GM18873 (cell line): ENCODE results near the gene UBR4.

Source experiments
- ATAC-seq: cut with Tn5 transposase; IDR thresholded peaks from one replicate; pipeline ENCODE4 v1.9.1; 2021; ENCODE audit warnings: mild to moderate bottlenecking, moderate library complexity, moderate number of reproducible peaks; ENCODE audit not compliant: unreplicated experiment, low FRiP score

Gene UBR4

GRCh38 chr1:19153169-19153568, 56.9 kb downstream of the UBR4 start:
- ATAC-seq: no peak

- no peak for ATAC-seq
These were observed 58.5 kb downstream of the UBR4 start for GRCh38 chr1:19151537-19151936.

DNA sequence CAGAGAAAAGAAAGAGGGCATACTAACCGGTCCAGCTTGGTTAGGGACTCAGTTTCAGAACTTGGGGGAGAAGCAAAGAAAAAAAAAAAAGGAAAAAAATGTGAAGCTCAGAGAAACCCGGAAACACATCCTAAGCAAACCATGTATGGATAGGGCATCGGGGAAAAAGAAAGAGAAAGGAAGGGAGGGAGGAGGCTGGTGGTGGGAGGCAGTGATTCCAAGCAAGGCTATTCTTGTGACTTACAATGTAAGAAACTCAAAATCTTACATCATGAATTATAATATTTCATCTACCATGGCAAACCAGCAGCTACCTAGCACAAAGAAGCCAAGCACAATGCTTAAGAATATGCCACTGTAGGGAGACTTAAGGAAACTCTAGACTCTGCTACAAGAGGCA, 60.3 kb downstream of the UBR4 start:
- no peak for ATAC-seq

- ATAC-seq: no peak
These were observed 69.6 kb downstream of the UBR4 start for GRCh38 chr1:19140465-19140864.

DNA sequence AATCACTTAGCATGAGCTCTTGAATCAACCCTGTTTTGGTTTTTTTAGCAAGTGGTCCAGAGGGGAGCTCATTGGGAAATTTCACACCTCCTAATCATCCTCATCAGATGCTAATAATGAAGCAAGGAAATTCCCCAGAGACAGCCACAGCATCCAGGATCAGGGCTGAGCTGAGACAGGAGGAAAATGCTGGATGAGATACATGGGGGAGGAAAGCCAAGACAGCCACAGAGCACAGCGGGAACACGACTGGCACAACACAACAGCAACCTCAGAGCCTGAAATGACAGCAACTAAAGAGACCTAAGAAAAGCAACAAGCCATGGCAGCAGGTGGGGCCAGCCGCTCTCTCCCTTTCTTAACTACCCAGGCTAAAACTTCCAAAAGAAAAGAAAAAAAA, 70.4 kb downstream of the UBR4 start:
- no peak for ATAC-seq

DNA sequence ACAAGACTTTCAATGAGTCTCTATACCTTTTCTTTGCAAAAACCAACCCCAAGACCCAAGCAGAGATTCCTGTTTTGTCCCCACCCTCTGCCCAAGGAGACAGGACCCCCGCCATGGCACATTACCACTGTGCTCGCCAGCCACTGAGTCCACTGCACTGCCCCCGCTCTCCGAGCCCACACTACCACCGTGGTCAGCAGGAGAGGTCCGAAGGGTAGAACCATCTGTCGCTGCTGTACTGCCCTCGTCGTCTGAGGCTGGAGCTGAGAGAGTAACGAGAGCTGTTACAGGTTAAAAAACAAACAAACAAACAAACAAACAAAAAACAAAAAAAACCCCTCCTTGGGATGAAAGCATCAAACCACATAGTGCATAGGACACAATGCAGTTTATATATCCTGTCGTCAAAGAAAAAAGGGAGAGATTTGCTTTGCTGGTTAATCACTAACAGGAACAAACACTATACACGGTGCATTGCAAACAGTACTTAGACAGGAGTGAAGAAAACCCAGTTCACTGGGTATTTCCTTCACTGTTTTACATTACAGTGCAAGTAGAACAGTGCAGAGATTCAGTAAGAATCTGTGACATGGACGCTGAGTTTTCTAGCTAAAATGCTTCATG, 71.0 kb downstream of the UBR4 start:
- ATAC-seq: no peak

GRCh38 chr1:19138331-19138730, 71.7 kb downstream of the UBR4 start:
- ATAC-seq: no peak

DNA sequence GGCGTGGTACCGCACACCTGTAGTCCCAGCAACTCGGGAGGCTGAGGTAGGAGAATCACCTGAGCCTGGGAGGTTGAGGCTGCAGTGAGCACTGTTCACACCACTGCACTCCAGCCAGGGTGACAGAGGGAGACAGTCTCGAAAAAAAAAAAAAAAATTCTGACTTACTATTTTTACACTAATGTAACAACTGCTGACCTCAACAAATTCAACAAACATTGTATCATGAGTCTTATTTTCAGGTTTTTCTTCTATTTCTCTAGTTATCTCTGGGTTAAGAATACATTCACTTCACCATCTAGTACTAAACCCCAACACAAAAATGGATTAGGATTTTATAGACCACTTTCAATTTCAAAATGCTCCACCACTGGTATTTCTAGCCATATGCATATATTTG, 72.9 kb downstream of the UBR4 start:
- ATAC-seq: no peak

DNA sequence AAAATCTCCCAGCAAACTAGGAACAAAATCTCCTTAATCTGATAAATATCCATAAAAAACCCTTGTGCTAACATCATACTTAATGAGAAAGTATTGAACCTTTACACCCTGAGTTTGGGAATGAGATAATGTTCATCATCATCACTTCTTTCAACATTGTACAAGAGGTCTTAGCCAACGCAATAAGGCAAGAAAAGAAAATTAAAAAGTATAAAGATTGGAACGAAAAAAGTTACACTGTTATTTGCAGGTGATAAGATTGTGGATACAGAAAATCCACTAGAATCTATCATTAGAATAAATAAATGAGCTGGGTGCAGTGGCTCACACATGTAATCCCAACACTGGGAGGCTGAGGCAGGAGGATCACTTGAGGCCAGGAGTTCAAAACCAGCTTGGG, 76.7 kb downstream of the UBR4 start:
- ATAC-seq: no peak

DNA sequence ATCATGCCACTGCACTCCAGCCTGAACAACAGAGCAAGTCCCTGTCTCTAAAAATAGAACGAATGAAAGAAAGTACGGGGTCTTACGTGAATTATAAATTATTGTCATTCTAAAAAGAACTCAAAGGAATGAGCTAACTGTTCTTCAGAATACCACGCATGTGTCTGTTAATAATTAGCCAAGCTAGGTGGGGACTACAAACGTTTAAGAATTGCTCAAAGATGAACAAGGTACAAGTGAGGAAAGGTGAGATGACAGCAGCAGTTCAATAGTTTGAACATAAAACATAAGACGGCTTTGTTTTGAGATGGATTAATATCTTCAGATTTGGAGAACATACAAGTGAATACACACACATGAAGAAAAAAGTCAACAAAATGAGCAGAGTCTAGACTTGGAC, 79.6 kb downstream of the UBR4 start:
- no peak for ATAC-seq

GRCh38 chr1:19128968-19129514, 81.0 kb downstream of the UBR4 start:
- no peak for ATAC-seq

GRCh38 chr1:19124273-19124672, 85.8 kb downstream of the UBR4 start:
- ATAC-seq: no peak

- no peak for ATAC-seq
These were observed 86.2 kb downstream of the UBR4 start for GRCh38 chr1:19123837-19124236.

GRCh38 chr1:19122668-19123067, 87.4 kb downstream of the UBR4 start:
- ATAC-seq: no peak

GRCh38 chr1:19121192-19121591, 88.9 kb downstream of the UBR4 start:
- ATAC-seq: no peak

DNA sequence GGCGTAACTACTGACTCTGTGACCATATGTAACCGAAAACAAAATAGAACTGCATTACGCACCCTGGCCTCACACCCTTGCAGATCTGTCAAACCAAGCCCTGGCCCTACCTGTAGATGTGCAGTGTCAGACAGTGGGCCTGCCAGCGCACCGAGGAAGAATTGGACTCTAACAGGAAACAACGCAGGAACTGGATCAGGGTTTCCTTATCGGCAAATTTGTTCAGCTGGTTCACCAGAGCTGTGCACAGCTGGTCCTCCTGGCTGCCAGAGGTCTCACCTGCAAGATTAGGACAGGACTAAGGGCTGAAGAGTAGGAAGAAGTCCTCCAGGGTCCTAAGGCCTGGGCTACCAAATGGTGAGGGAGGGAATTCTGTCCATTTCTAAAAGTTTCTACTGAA, 90.0 kb downstream of the UBR4 start:
- no peak for ATAC-seq

DNA sequence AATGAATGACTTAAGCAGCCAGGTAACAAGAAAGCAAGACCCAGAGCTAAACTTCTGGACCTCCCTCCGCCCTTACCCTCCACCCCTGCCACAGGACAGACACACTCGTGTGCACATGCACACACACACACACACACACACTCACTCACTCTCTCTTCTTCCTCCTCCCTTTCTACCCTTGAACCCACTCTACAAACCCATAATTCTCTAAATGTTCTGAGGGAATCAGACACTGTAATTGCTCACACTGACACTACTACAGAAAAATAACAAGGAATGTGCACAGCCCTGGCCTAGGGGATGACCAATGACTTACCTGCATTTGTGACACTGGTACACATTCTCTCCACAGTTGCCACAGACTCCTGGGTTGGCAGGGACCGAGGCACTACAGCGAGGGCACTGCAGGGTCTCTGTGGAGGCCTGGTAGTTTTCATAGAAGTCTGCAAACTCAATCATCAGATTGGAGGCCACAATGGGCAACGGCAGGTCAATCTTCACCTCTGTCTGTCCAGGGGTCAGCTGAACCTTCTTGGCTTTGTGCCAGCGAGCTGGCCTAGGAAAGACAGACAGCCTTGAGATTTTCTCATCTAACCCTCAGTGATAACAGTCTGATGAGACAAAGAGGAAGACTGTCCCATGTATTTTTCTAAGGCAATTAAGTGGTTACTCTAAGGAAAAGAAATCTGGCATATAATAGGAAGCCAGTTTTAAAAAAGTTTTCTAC, 94.8 kb downstream of the UBR4 start:
- ATAC-seq: no peak

- ATAC-seq: no peak
These were observed 96.4 kb downstream of the UBR4 start for GRCh38 chr1:19113697-19114092.

GRCh38 chr1:19112891-19113696, 97.0 kb downstream of the UBR4 start:
- ATAC-seq: no peak

DNA sequence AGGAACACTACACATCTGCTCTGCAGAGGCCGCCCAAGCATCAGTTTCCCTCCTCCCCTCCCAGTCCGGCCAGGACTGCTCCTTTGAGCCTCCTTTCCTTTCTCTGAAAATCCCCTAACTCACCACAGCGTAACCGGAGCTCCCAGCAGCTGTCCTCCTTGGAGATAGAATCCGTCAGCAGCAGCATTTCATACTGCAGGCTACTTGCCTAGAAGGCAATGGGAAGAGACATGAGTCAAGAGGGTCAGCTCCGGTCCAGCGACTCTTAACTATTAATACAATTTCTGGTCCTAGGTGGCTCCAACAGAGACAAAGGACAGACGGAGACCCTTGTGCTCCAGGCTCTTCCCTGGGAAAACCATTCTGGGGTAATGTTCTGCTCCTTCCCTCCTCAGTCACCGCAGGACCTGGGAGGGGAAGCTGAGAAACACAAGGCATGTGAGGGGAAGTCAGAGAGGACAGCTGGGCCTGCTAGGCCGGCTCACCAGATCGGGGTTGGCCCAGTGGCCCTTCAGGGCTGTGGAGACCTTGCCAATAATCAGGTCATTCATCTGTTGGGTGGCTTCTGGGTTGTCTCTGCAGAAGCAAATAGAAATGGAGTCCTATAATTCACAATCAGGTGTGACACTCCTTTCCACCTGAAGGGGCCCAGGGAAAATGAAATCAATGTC, 99.7 kb downstream of the UBR4 start:
- no peak for ATAC-seq

DNA sequence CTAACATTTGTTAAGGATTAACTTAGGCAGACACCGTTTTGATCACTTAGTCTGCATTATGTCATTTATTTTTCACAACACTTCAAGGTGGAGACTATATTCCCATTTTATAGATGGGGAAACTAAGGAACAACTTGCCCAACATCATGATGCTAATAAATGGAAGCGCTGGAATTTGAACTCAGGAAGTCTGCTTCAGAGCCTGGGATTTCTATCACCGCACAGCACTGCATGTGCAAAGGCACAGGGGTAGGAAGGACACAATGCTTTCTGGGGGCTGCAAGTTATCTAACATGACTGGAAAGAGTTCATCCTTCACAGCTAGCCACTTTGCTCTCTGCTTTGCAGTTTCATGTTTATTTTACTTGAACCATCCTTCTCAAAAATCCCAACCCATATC, 100.5 kb downstream of the UBR4 start:
- no peak for ATAC-seq
